HepG2 (cell line): ENCODE data around the gene RUVBL2. TPM values are rescaled to one million over a fixed set of nuclear protein-coding genes. Genes with fewer than 3 reads are reported as not detected.
A peak's percentile ranks its signal among the peaks of the same experiment; 100 is the strongest.

Experiments used
- ADNP ChIP-seq: sonication (generic); formaldehyde crosslinking; IDR thresholded peaks from 2 replicates; pipeline ENCODE4 v1.4.0; 2020; ENCODE audit warnings: missing genetic modification reagents
- AGO2 ChIP-seq: fragments of 200-400 bp; formaldehyde crosslinking; optimal IDR thresholded peaks from 2 replicates; pipeline ENCODE3; 2017; ENCODE audit warnings: mild to moderate bottlenecking, low read depth, low read length, moderate library complexity
- CBX1 ChIP-seq: IDR thresholded peaks from one replicate; pipeline ENCODE4 v1.6.1; 2016; ENCODE audit warnings: antibody characterized with exemption, low read depth
- CEBPB ChIP-seq: IDR thresholded peaks from 2 replicates; pipeline ENCODE4 v1.6.1; 2011; ENCODE audit warnings: low read depth, low read length, improper control_type of control experiment, borderline replicate concordance
- GABPB1 ChIP-seq: IDR thresholded peaks from 2 replicates; pipeline ENCODE4 v1.6.1; 2016; ENCODE audit warnings: mild to moderate bottlenecking, missing genetic modification reagents, moderate library complexity, missing compliant biosample characterization
- GFI1 ChIP-seq: sonication (generic); formaldehyde crosslinking; IDR thresholded peaks from 2 replicates; pipeline ENCODE4 v1.5.0; 2020; ENCODE audit warnings: missing genetic modification reagents, mild to moderate bottlenecking, borderline replicate concordance
- HMG20B ChIP-seq: conservative IDR thresholded peaks from 2 replicates; pipeline ENCODE4 v1.6.1; 2016; ENCODE audit warnings: missing genetic modification reagents, missing compliant biosample characterization
- LRRFIP1 ChIP-seq: sonication (generic); formaldehyde crosslinking; conservative IDR thresholded peaks from 2 replicates; pipeline ENCODE4 v1.4.0; 2020; ENCODE audit warnings: missing genetic modification reagents
- MAX ChIP-seq: IDR thresholded peaks from 2 replicates; pipeline ENCODE4 v1.6.1; 2012; ENCODE audit warnings: inconsistent platforms
- NCOA1 ChIP-seq: sonication (generic); formaldehyde crosslinking; IDR thresholded peaks from 2 replicates; pipeline ENCODE4 v1.9.0; 2021; ENCODE audit warnings: missing genetic modification reagents
- RBM22 ChIP-seq: fragments of 200-400 bp; formaldehyde crosslinking; optimal IDR thresholded peaks from 2 replicates; pipeline ENCODE3; 2017; ENCODE audit warnings: mild to moderate bottlenecking, low read length, moderate library complexity
- SIN3B ChIP-seq: fragments of 150-350 bp; IDR thresholded peaks from 2 replicates; pipeline ENCODE4 v1.6.1; 2014; ENCODE audit warnings: low read length
- SMYD3 ChIP-seq: sonication (generic); formaldehyde crosslinking; IDR thresholded peaks from 2 replicates; pipeline ENCODE4 v1.8.1; 2023; ENCODE audit warnings: mild to moderate bottlenecking, missing genetic modification reagents
- SOX6 ChIP-seq, 2 experiments: fragments of 450-650 bp in 1 of 2; sonication (generic) in 1 of 2; formaldehyde crosslinking in 1 of 2; IDR thresholded peaks; 2 replicates each; pipeline versions ENCODE4 v1.4.0 to v1.6.1; 2017 to 2020; ENCODE audit warnings: antibody characterized with exemption in 1 of 2, mild to moderate bottlenecking in 1 of 2, missing genetic modification reagents in 1 of 2
- SP1 ChIP-seq, 2 experiments: fragments of 450-650 bp in 1 of 2; sonication (generic) in 1 of 2; formaldehyde crosslinking in 1 of 2; IDR thresholded peaks; 2 replicates each; pipeline versions ENCODE4 v1.4.0 to v1.6.1; 2016 to 2020; ENCODE audit warnings: missing genetic modification reagents in 1 of 2
- STAG1 ChIP-seq: sonication (generic); formaldehyde crosslinking; IDR thresholded peaks from 2 replicates; pipeline ENCODE4 v1.4.0; 2020; ENCODE audit warnings: missing genetic modification reagents
- SUZ12 ChIP-seq: fragments of 150-350 bp; IDR thresholded peaks from 2 replicates; pipeline ENCODE4 v1.6.1; 2014; ENCODE audit warnings: low read depth, low read length
- ZNF30 ChIP-seq: sonication (generic); formaldehyde crosslinking; IDR thresholded peaks from 2 replicates; pipeline ENCODE4 v1.5.0; 2020; ENCODE audit warnings: mild to moderate bottlenecking, missing genetic modification reagents
- ZNF562 ChIP-seq: sonication (generic); formaldehyde crosslinking; IDR thresholded peaks from 2 replicates; pipeline ENCODE4 v1.8.0; 2022; ENCODE audit warnings: missing genetic modification reagents, borderline replicate concordance
- ZNF598 ChIP-seq: sonication (generic); formaldehyde crosslinking; IDR thresholded peaks from 2 replicates; pipeline ENCODE4 v1.5.1; 2020; ENCODE audit warnings: mild to moderate bottlenecking, missing genetic modification reagents, borderline replicate concordance
- ZNF614 ChIP-seq: IDR thresholded peaks from 2 replicates; pipeline ENCODE4 v1.6.1; 2018; ENCODE audit warnings: missing biosample characterization, missing genetic modification reagents, inconsistent platforms, borderline replicate concordance
- polyA plus RNA-seq, 8 experiments: library from polyadenylated mRNA; depleted of rRNA in 3 of 8; stranded (reverse) in 7 of 8; unstranded in 1 of 8; fragments of >200 nt; fragmentation: Illumina TruSeq in 4 of 8; extraction: Trizol in 4 of 8; gene quantifications; 2 replicates each; pipeline versions ENCODE4 v1.2.1 to v1.2.3, GENCODE V29; 2011 to 2016; ENCODE audit warnings: low read depth in 4 of 8, missing spikeins in 1 of 8, mixed read lengths in 1 of 8; ENCODE audit not compliant: insufficient read depth in 1 of 8
- total RNA-seq, 5 experiments: library from RNA; depleted of rRNA; stranded (reverse); fragments of >200 nt; fragmentation: Illumina TruSeq; extraction: Trizol; gene quantifications; 2 replicates each; pipeline ENCODE4 v1.2.3, GENCODE V29; 2016; ENCODE audit warnings: low read depth in 1 of 5
- TF ChIP-seq, protein P1 (sequence below), 2 experiments: fragments of 450-650 bp in 1 of 2; sonication (generic) in 1 of 2; formaldehyde crosslinking; IDR thresholded peaks; 2 replicates each; pipeline versions ENCODE4 v1.5.0 to v1.8.0; 2020 to 2022; ENCODE audit warnings: mild to moderate bottlenecking in 1 of 2, missing genetic modification reagents in 1 of 2
- TF ChIP-seq, protein P2 (sequence below): sonication (generic); formaldehyde crosslinking; IDR thresholded peaks from 2 replicates; pipeline ENCODE4 v1.4.0; 2020; ENCODE audit warnings: mild to moderate bottlenecking, missing genetic modification reagents
- TF ChIP-seq, protein P3 (sequence below): sonication (generic); formaldehyde crosslinking; IDR thresholded peaks from 2 replicates; pipeline ENCODE4 v1.4.0; 2020; ENCODE audit warnings: missing genetic modification reagents

The RUVBL2 gene
- total and polyA plus RNA-seq, 2 of the 13 experiments (the other 11 are each of a cell fraction or from before 2014, with no cell fraction given): 120 to 122 TPM

GRCh38 chr19:48963371-48964204 is 30.1 kb upstream of the RUVBL2 start (continued):
- TF ChIP-seq MAX (peak; percentile 71), SUZ12 (no peak), CEBPB (no peak), ZNF30 (CRISPR knock-in tag) (no peak), STAG1 (CRISPR knock-in tag) (peak; percentile 9; the same call in 1 of the 2 replicates), SMYD3 (CRISPR knock-in tag) (peak; percentile 92; the same call in 1 of the 2 replicates), RBM22 (no peak), GFI1 (CRISPR knock-in tag) (no peak), AGO2 (peak; percentile 99), LRRFIP1 (CRISPR knock-in tag) (no peak), SOX6 (IDR thresholded peaks at IDR 0.05) (no peak), SOX6 (CRISPR knock-in tag; IDR thresholded peaks at IDR 0.05) (peak; percentile 64; the same call in 1 of the 2 replicates), ZNF562 (CRISPR knock-in tag) (no peak), GABPB1 (CRISPR knock-in tag) (peak; percentile 76), ZNF614 (peak; percentile 55; the same call in 1 of the 2 replicates), SP1 (IDR thresholded peaks at IDR 0.05) (no peak), SP1 (CRISPR knock-in tag; IDR thresholded peaks at IDR 0.05) (peak; percentile 67), ADNP (CRISPR knock-in tag) (no peak), CBX1 (no peak), ZNF598 (CRISPR knock-in tag) (no peak), NCOA1 (CRISPR knock-in tag) (no peak), SIN3B (0 out of 2 replicates have a peak, but pooled peaks have one; percentile 24), HMG20B (CRISPR knock-in tag) (0 out of 2 replicates have a peak, but pooled peaks have one; percentile 40)
- TF ChIP-seq, protein P1, sequence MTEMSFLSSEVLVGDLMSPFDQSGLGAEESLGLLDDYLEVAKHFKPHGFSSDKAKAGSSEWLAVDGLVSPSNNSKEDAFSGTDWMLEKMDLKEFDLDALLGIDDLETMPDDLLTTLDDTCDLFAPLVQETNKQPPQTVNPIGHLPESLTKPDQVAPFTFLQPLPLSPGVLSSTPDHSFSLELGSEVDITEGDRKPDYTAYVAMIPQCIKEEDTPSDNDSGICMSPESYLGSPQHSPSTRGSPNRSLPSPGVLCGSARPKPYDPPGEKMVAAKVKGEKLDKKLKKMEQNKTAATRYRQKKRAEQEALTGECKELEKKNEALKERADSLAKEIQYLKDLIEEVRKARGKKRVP (CRISPR knock-in tag; IDR thresholded peaks at IDR 0.05): no peak
- TF ChIP-seq, protein P2, sequence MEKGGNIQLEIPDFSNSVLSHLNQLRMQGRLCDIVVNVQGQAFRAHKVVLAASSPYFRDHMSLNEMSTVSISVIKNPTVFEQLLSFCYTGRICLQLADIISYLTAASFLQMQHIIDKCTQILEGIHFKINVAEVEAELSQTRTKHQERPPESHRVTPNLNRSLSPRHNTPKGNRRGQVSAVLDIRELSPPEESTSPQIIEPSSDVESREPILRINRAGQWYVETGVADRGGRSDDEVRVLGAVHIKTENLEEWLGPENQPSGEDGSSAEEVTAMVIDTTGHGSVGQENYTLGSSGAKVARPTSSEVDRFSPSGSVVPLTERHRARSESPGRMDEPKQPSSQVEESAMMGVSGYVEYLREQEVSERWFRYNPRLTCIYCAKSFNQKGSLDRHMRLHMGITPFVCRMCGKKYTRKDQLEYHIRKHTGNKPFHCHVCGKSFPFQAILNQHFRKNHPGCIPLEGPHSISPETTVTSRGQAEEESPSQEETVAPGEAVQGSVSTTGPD: no peak
- TF ChIP-seq, protein P3, sequence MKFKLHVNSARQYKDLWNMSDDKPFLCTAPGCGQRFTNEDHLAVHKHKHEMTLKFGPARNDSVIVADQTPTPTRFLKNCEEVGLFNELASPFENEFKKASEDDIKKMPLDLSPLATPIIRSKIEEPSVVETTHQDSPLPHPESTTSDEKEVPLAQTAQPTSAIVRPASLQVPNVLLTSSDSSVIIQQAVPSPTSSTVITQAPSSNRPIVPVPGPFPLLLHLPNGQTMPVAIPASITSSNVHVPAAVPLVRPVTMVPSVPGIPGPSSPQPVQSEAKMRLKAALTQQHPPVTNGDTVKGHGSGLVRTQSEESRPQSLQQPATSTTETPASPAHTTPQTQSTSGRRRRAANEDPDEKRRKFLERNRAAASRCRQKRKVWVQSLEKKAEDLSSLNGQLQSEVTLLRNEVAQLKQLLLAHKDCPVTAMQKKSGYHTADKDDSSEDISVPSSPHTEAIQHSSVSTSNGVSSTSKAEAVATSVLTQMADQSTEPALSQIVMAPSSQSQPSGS (CRISPR knock-in tag): peak; percentile 97
